Thyroid gland (tissue), 4 donors: ENCODE data around the gene THAP11. TPM values are rescaled to one million over a fixed set of nuclear protein-coding genes. Genes with fewer than 3 reads are reported as not detected.
"Not testable (repeated sequence)": the region's sequence is repeated elsewhere in the genome, so short reads cannot be mapped to it uniquely, and the experiment has no call there.

Experiments
- DNase-seq, 2 donors: peaks; one replicate each; pipeline ENCODE4 v3.0.0-alpha.2; 2019
- H3K27ac ChIP-seq, 3 donors: fragments of 200-600 bp; sonication (generic); 1 replicate in 2 of 3; 2 replicates in 1 of 3; pipeline ENCODE4 v1.5.1; 2016 to 2019; ENCODE audit warnings: mild to moderate bottlenecking in 1 of 3, moderate library complexity in 1 of 3
- H3K27me3 ChIP-seq: fragments of 200-600 bp; sonication (generic); one replicate; pipeline ENCODE4 v1.5.1; 2019
- H3K36me3 ChIP-seq, 2 donors: fragments of 200-600 bp; sonication (generic); one replicate each; pipeline ENCODE4 v1.5.1; 2016 to 2019
- H3K4me1 ChIP-seq, 2 donors: fragments of 200-600 bp; sonication (generic); one replicate each; pipeline ENCODE4 v1.5.1; 2017 to 2019
- H3K4me3 ChIP-seq, 3 donors: fragments of 200-600 bp; sonication (generic); replicated peaks in 1 of 3; 1 replicate in 2 of 3; 2 replicates in 1 of 3; pipeline ENCODE4 v1.5.1; 2016; ENCODE audit warnings: mild to moderate bottlenecking in 1 of 3
- H3K9me3 ChIP-seq: fragments of 200-600 bp; sonication (generic); one replicate; pipeline ENCODE4 v1.5.1; 2017
- CTCF ChIP-seq, 6 experiments: fragments of 200-600 bp in 3 of 6; fragments of 450-650 bp in 3 of 6; sonication (generic) in 3 of 6; IDR thresholded peaks; one replicate each; pipeline ENCODE4 v1.5.1; 2016 to 2019; ENCODE audit warnings: antibody characterized with exemption in 6 of 6, mild to moderate bottlenecking in 2 of 6, inconsistent platforms in 1 of 6, moderate library complexity in 1 of 6
- POLR2A ChIP-seq, 2 donors: fragments of 450-650 bp; IDR thresholded peaks; one replicate each; pipeline ENCODE4 v1.6.1; 2017; ENCODE audit warnings: antibody characterized with exemption in 2 of 2, mild to moderate bottlenecking in 2 of 2, moderate library complexity in 1 of 2
- WGBS, 2 donors: methylation state at CpG; one replicate each; pipeline ENCODE4 v1.1.5; 2017; 5-methylcytosine and 5-hydroxymethylcytosine counted together
- intact Hi-C: fragments of 100-400 bp; cut with DNase I; formaldehyde crosslinking; loops from one replicate; pipeline ENCODE4 v1.15.1; 2023
- total RNA-seq, 4 donors: library from RNA; depleted of rRNA; stranded (reverse); fragments of >200 nt; gene quantifications; one replicate each; pipeline ENCODE4 v1.2.3, GENCODE V29; 2016

THAP11 gene
- total RNA-seq, 4 donors from 2014 or later, result 53.5 to 79.0 (median 67.8) TPM

- H3K4me3 ChIP-seq, result no peak overlapping the region
- TF ChIP-seq POLR2A (IDR thresholded peaks at IDR 0.05), result no peak
- no peak for TF ChIP-seq CTCF (IDR thresholded peaks at IDR 0.05)
- H3K9me3 ChIP-seq, result no peaks in the 10 kb centered on the region
- peaks cover 14 to 65% of the 10 kb centered on the region in 2 donors for H3K4me1 ChIP-seq
- intact Hi-C loops, result no loop called here
- no peaks in the 10 kb centered on the region for H3K36me3 ChIP-seq
- peak overlapping the region; percentile 51 to 68 (median 64) for H3K27ac ChIP-seq
- WGBS, 2 donors, result 74 to 77% methylated on average over 4 of the region's 4 CpGs
- no peak for DNase-seq
- H3K27me3 ChIP-seq, result no peaks in the 10 kb centered on the region
Measured at GRCh38 chr16:67858500-67858899, 16.4 kb downstream of the THAP11 start.

DNA sequence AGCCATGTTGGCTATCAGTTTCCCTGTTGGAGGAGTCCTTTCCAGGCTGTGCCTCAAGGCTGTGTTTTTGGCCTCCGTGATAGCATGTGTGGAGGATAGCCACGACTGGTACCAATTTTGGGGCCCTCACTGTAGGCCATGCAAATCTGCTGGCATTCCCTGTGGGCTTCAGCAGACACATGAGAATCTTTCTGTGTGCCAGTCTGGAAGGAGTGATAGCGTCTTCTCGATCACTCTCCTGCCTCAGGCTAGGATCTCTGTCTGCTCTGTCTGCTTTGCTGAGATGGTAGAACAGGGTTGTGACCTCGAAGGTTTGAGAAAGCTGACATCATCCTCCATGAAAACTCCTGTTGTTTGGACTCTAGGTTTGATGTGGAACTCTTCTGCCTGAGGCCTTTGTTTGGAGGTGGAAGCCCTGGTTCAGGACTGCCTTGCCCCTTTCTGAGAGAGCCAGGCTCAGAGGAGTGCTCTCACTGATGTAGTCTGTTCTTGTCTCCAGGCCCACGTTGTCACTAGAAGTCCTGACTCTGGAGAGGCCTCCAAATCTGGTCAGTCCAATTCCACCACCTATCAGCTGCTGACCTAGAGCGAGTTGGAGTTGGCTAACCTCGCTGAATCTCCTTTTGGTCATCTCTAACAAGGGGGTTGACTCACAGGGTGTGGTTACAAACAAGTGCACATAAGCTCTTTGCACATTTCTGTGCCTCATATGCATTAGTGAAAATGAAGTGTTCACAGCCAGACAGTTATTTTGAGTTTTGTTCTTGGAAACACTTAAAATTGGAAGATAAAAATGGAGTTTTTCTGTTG lies 18.7 kb downstream of the THAP11 start:
- Histone ChIP-seq H3K4me1 (peaks cover 14 to 59% of the 10 kb centered on the region in 2 donors), H3K9me3 (no peaks in the 10 kb centered on the region), H3K27ac (no peak overlapping the region), H3K4me3 (no peak overlapping the region), H3K27me3 (no peaks in the 10 kb centered on the region), H3K36me3 (peaks cover 0 to under 1% of the 10 kb centered on the region in 2 donors)
- TF ChIP-seq CTCF (IDR thresholded peaks at IDR 0.05), result no peak
- no peak for TF ChIP-seq POLR2A (IDR thresholded peaks at IDR 0.05)
- WGBS, 2 donors, result 88 to 93% methylated on average over 4 to 8 of the region's 8 CpGs
- DNase-seq, result no peak
- intact Hi-C loops, result no loop called here

DNA sequence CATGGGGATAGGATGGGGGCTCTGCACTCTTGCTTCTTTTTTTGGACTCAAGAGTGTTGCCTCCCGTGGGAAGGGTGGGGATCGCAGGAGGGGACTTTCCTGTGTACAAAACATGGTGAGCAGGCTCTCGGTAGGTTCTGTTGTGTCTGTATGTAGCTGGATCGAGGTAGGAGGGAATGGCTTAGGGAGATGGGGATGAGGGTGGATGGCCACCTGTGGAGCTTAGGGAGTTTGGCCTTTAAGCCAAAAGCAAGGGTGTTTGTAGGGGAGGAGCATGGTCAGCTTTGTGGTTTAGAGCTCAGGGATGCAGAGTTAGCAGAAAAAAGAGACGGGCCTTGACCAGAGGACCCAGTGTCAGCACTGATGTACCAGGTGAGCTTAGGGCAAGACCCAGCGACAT lies 19.8 kb downstream of the THAP11 start:
- intact Hi-C loops, result no loop called here
- peaks cover 0 to 4% of the 10 kb centered on the region in 2 donors for H3K36me3 ChIP-seq
- WGBS, 2 donors, result 80 to 84% methylated on average over 6 of the region's 6 CpGs
- no peaks in the 10 kb centered on the region for H3K27me3 ChIP-seq
- DNase-seq, result no peak
- peaks cover 13 to 49% of the 10 kb centered on the region in 2 donors for H3K4me1 ChIP-seq
- H3K9me3 ChIP-seq, result no peaks in the 10 kb centered on the region
- H3K4me3 ChIP-seq, result no peak overlapping the region
- no peak overlapping the region for H3K27ac ChIP-seq
- TF ChIP-seq CTCF (IDR thresholded peaks at IDR 0.05) (no peak), POLR2A (IDR thresholded peaks at IDR 0.05) (no peak)

- DNase-seq, result peak in 1 of 2 donors; percentile 22
- H3K27me3 ChIP-seq, result no peaks in the 10 kb centered on the region
- WGBS, 2 donors, result 67 to 72% methylated on average over 11 of the region's 11 CpGs
- no peaks in the 10 kb centered on the region for H3K9me3 ChIP-seq
- intact Hi-C loops, result no loop called here
- peaks cover 3 to 38% of the 10 kb centered on the region in 2 donors for H3K4me1 ChIP-seq
- TF ChIP-seq POLR2A (IDR thresholded peaks at IDR 0.05) (no peak), CTCF (IDR thresholded peaks at IDR 0.05) (no peak)
- peak overlapping the region; percentile 25 to 77 (median 62) for H3K27ac ChIP-seq
- peaks cover 4 to 11% of the 10 kb centered on the region in 2 donors for H3K36me3 ChIP-seq
- no peak overlapping the region for H3K4me3 ChIP-seq
Measured at GRCh38 chr16:67862623-67863583, 20.8 kb downstream of the THAP11 start.

- H3K27me3 ChIP-seq, DNase-seq, intact Hi-C loops, H3K4me3 ChIP-seq, H3K9me3 ChIP-seq: not testable (repeated sequence)
- Histone ChIP-seq H3K36me3 (peaks cover 4 to 21% of the 10 kb centered on the region in 2 donors), H3K4me1 (peaks cover 0 to 27% of the 10 kb centered on the region in 2 donors), H3K27ac (peak overlapping the region in 2 of 3 donors; percentile 62 to 77)
- 94% methylated on average over 6 of the region's 6 CpGs for WGBS, 2 donors
Measured at GRCh38 chr16:67864044-67864443, 21.9 kb downstream of the THAP11 start.
